Measurements from ENCODE around the gene SPARC. TPM values are rescaled to one million over a fixed set of nuclear protein-coding genes. Genes with fewer than 3 reads are reported as not detected.

Gene SPARC
- total RNA-seq, 1 donor from 2014 or later = 273 TPM

- H3K4me1 ChIP-seq = peaks cover 61% of the 10 kb centered on the region
- H3K27me3 ChIP-seq = no peaks in the 10 kb centered on the region
- DNase-seq (ENCODE audit: extremely low spot score in 2 of 2) = no peak
- H3K4me3 ChIP-seq = no peak overlapping the region
- TF ChIP-seq POLR2AphosphoS5 (IDR thresholded peaks at IDR 0.05; ENCODE audit: insufficient read depth in 1 of 2, low read depth in 1 of 2) = peak; percentile 25 to 70
- TF ChIP-seq, protein P1, sequence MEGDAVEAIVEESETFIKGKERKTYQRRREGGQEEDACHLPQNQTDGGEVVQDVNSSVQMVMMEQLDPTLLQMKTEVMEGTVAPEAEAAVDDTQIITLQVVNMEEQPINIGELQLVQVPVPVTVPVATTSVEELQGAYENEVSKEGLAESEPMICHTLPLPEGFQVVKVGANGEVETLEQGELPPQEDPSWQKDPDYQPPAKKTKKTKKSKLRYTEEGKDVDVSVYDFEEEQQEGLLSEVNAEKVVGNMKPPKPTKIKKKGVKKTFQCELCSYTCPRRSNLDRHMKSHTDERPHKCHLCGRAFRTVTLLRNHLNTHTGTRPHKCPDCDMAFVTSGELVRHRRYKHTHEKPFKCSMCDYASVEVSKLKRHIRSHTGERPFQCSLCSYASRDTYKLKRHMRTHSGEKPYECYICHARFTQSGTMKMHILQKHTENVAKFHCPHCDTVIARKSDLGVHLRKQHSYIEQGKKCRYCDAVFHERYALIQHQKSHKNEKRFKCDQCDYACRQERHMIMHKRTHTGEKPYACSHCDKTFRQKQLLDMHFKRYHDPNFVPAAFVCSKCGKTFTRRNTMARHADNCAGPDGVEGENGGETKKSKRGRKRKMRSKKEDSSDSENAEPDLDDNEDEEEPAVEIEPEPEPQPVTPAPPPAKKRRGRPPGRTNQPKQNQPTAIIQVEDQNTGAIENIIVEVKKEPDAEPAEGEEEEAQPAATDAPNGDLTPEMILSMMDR (IDR thresholded peaks at IDR 0.05) = no peak
- no peaks in the 10 kb centered on the region for H3K9me3 ChIP-seq
- H3K27ac ChIP-seq = peak overlapping the region; percentile 94
- intact Hi-C loops (cut with DNase I) = no loop called here
- H3K36me3 ChIP-seq = peaks cover 0 to 63% of the 10 kb centered on the region in 2 donors
Observed at GRCh38 chr5:151663617-151664293, 23.0 kb downstream of the SPARC start.

DNA sequence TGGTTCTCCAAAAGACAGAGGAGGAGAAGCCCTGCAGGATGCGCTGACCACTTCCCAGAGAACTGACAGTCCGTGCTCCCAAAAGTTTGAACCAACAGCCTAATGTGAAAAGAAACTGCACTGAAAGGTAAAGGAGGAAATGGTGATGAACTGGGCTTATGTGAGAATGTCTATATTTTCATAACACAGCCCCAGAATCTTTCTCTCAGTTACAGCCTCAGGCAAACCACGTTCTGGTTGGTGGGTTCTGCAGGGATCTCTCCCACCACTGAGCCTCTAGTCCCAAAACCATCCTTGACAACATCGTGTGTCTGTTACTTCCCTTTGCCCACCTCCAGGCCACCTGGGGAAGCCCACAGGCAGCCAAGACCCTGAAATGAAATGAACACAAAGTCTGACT, 23.9 kb downstream of the SPARC start:
- Histone ChIP-seq H3K27me3 (no peaks in the 10 kb centered on the region), H3K4me1 (peaks cover 63% of the 10 kb centered on the region), H3K36me3 (peaks cover 0 to 57% of the 10 kb centered on the region in 2 donors), H3K27ac (peak overlapping the region; percentile 94), H3K9me3 (no peaks in the 10 kb centered on the region), H3K4me3 (no peak overlapping the region)
- TF ChIP-seq POLR2A (IDR thresholded peaks at IDR 0.05) (no peak), POLR2AphosphoS5 (IDR thresholded peaks at IDR 0.05; ENCODE audit: insufficient read depth in 1 of 2, low read depth in 1 of 2) (no peak)
- TF ChIP-seq, protein P1 (IDR thresholded peaks at IDR 0.05) = no peak
- intact Hi-C loops (cut with DNase I) = no loop called here
- no peak for DNase-seq (ENCODE audit: extremely low spot score in 2 of 2)

DNA sequence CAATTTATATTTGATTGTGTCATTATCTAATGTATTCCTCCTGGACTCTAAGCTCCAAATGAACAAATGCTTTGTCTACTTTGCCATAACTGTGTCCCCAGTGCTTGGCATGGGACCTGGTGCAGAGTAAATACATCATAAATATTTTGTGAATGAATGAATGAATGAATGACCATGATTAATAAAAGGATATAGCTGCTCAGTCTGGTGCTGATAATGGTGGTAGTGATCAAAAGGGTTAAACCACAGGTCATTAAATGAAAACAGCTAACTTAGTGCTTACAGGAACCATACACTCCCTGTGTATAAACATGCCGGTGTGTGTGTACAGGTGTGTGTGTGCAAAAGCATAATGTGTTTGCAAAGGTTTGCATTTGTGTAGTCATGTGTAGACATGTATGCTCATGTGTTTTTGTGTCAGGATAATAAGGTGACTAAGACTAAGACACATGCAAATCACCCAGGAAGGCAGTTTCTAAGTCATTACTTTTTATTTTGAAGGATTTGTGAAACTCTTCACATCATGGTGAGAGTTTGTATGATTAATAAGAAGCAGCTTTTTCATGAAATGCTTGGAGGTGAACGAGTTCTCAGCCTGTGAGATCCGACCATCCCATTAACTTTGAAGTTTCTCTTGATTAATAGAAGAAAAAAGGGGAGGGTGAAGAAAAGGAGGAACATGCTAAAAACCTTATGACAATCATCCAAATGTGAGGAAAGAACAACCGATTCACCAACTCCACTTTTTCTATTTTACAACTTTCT, 24.6 kb downstream of the SPARC start:
- intact Hi-C loops (cut with DNase I) = no loop called here
- Histone ChIP-seq H3K4me3 (no peak overlapping the region), H3K36me3 (peaks cover 0 to 50% of the 10 kb centered on the region in 2 donors), H3K27ac (peak overlapping the region; percentile 94), H3K27me3 (no peaks in the 10 kb centered on the region), H3K9me3 (no peaks in the 10 kb centered on the region), H3K4me1 (peaks cover 56% of the 10 kb centered on the region)
- DNase-seq (ENCODE audit: extremely low spot score in 2 of 2) = no peak
- TF ChIP-seq, protein P1 (IDR thresholded peaks at IDR 0.05) = no peak
- TF ChIP-seq POLR2A (IDR thresholded peaks at IDR 0.05) (no peak), POLR2AphosphoS5 (IDR thresholded peaks at IDR 0.05; ENCODE audit: insufficient read depth in 1 of 2, low read depth in 1 of 2) (no peak)

DNA sequence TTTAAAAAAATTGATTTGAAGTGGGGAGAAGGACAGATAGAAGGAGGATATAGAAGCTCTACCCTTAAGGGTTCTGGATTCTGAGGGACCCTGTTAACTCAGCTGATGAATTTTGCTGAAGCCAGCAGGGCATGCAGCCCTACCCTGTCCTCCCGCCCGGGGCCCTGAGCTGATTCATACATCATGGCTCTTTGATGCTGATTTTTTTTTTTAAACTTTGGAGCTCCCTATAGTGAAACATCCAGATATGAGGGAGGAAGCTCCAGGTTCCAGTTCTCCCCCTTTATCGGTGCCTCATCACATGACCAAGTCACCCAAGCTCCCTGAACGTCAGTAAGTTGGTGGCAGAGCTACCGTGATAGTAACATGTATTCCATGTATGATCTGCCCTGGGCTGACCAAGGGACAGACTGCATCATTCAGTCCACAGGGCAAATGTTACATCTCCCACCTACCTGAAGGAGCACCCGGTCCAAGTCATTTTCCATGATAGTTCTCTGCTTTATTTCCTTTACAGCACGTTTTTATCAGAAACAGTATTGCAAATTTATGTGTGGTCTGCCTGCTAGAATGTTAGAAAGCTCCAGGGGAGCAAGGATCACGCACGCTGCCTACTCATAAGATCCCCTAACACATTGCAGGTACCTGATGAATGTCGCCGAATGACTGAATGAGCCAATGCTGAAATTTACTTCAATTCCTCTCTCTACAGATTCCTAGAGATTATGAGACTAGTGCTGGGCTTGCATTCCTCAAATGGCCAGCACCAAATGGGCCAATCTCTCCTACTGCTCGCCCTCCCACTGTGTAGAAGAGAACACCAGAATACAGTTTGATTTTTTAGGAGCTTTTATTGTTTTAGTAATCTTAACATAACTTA, 25.9 kb downstream of the SPARC start:
- no peak for DNase-seq (ENCODE audit: extremely low spot score in 2 of 2)
- Histone ChIP-seq H3K27ac (peak overlapping the region; percentile 85), H3K4me3 (no peak overlapping the region), H3K4me1 (peaks cover 43% of the 10 kb centered on the region), H3K36me3 (peaks cover 0 to 37% of the 10 kb centered on the region in 2 donors), H3K27me3 (no peaks in the 10 kb centered on the region), H3K9me3 (no peaks in the 10 kb centered on the region)
- intact Hi-C loops (cut with DNase I) = no loop called here
- TF ChIP-seq, protein P1 (IDR thresholded peaks at IDR 0.05) = no peak
- TF ChIP-seq POLR2A (IDR thresholded peaks at IDR 0.05) = no peak
- TF ChIP-seq POLR2AphosphoS5 (IDR thresholded peaks at IDR 0.05; ENCODE audit: insufficient read depth in 1 of 2, low read depth in 1 of 2) = no peak
